ENCODE data around the gene NCBP1.

Gene NCBP1

GRCh38 chr9:97722331-97722730, 88.7 kb downstream of the NCBP1 start:
- no peak for DNase-seq
